ENCODE results near the gene TAF8. TPM values are rescaled to one million over a fixed set of nuclear protein-coding genes. Genes with fewer than 3 reads are reported as not detected.
"Not testable (repeated sequence)": the region's sequence is repeated elsewhere in the genome, so short reads cannot be mapped to it uniquely, and the experiment has no call there.

The TAF8 gene, protein sequence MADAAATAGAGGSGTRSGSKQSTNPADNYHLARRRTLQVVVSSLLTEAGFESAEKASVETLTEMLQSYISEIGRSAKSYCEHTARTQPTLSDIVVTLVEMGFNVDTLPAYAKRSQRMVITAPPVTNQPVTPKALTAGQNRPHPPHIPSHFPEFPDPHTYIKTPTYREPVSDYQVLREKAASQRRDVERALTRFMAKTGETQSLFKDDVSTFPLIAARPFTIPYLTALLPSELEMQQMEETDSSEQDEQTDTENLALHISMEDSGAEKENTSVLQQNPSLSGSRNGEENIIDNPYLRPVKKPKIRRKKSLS
- total RNA-seq (2014; rRNA removed; shearing (Covaris generic)) = 14.5 and 20.4 TPM in 2 replicates

DNA sequence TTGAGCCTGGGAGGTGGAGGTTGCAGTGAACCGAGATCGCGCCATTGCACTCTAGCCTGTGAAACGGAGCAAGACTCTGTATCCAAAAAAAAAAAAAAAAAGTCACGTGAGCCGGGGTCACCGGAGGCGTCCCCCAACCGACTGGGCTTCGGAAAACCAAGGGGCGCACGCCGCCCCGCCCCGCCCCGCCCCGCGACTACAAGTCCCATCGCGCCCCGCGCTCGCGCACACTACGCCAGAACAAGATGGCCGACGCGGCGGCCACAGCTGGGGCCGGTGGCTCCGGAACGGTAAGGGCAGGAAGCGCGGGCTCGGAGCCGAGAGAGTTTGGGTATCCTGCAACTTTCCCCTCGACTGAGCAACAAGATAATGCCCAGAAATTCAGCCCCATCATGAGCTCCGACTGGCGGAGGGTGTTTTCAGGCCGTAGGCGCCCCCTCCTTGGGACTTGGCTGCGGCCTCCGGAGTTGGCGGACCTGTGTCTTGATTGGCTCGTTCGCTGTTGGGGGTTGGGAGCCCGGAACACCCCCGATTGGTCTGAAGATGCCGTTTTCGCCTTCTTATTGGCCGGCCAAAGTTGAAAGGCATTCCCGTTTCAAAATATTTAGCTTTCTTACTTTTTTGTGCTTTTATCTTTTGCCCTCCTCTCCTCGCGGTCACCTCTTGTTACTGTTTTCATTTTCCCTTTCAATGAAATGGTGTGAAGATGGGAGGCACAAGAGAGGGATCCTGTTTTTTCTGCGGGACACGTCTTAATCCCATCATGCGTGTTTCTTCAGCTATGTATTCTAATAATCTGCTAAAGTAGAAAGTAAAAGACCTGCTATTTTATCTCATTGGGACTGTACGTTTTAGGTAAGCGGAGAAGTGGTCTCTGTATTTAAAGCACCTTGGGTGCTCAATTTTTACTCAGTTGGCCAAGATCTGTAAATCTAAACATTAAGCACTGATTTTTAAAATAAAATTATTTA, at the start of gene TAF8:
Gene TAF8 (plus strand): TSS at position 228 of the 971 bp plus-strand sequence. CDS start 18 bp downstream, at position 246.
- peak; percentile 84 for DNase-seq (ENCODE audit: low spot score)

DNA sequence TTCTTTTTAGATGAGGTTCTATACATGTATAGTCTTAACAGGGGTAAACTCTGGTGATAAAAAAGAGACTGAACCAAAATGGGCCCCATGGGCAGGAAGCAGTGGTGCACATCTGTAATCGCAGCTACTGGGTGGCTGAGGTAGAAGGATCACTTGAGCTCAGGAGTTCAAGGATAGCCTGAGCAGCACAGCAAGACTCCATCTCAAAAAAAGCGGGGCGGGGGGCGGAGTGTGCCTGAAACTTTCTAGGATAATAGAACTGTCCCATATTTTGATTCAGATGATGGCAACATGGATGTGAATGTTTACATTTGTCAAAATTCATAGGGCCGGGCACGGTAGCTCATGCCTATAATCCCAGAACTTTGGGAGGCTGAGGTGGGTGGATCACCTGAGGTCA, 48.8 kb upstream of the TAF8 start:
- no peak for DNase-seq (ENCODE audit: low spot score)

DNA sequence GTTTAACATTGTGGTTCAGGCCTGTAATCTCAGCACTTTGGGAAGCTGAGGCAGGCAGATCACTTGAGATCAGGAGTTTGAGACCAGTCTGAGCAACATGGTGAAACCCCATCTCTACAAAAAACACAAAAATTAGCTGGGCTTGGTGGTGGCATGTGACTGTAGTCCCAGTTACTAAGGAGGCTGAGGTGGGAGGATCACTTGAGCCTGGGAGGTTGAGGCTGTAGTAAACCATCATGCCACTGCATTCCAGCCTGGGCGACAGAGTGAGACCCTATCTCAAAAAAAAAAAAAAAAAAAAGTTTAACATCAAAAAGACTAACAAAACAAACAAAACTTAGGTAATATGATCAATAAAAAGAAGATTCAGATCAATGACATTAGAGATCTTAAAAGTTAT, 46.7 kb upstream of the TAF8 start:
- not testable (repeated sequence) for DNase-seq (ENCODE audit: low spot score)

GRCh38 chr6:42007286-42008137, 42.8 kb upstream of the TAF8 start:
- no peak for DNase-seq (ENCODE audit: low spot score)

DNA sequence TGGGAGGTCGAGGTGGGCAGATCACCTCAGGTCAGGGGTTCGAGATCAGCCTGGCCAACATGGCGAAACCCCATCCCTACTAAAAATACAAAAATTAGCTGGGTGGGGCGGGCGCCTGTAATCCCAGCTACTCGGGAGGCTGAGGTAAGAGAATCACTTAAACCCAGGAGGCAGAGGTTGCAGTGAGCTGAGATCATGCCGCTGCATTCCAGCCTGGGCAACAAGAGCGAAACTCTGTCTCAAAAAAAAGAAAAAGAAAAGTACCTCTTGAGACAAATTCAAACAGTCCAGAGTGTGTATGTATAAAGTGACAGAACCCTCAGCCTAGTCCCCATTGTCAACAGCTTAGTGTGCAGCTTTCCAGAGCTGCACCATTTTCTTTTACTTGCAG, 42.2 kb upstream of the TAF8 start:
- DNase-seq (ENCODE audit: low spot score) = not testable (repeated sequence)

DNA sequence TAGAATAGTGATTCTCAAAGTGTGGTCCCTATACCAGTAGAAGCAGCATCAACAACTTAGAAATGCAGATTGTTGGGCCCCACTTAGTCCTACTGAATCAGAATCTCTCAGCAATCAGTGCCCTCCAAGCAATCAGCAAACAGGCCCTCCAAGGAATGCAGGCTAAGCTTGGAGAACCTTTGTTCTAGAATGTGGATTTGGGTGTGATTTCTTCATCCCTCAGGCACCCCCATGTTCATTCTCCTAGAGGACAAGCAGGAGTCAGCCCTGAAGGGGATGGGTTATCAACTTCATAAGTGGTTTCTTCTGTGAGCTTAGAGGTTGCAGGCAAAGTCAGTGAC, 40.5 kb upstream of the TAF8 start:
- DNase-seq (ENCODE audit: low spot score) = no peak

DNA sequence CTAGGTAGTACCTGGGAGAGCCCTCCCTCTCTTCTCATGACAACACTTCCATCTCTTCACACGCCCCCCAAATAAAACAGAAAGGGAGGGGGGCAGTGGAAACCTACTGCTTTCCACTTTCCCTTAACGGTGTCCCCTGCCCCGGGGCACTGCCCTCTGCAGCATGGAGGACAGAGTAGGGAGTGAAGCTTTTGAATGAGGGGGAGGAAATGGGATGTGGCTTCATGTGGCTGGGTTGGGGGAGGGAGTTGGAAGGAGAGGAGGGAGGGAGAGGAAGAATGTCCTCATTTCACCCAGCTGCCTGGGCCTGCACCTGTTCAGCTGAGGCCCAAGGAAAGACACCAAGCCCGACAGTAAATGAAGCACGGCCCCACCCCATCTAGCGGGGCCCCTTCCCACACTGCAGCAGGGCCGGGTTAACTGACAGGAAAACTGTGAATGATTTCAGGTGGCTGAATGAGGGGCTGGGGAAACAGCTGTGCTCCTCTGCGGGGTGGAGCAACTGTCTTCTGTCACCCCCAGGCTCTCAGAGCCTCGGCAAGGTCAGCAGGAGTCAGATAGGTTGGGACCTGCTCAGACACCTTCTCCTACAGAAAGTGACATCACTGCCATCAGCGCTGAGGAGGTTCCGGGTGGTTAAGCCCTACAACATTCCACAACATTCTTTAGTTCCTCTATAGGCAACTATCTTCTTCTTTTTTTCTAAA, 40.0 kb upstream of the TAF8 start:
- DNase-seq (ENCODE audit: low spot score) = peak; percentile 20

DNA sequence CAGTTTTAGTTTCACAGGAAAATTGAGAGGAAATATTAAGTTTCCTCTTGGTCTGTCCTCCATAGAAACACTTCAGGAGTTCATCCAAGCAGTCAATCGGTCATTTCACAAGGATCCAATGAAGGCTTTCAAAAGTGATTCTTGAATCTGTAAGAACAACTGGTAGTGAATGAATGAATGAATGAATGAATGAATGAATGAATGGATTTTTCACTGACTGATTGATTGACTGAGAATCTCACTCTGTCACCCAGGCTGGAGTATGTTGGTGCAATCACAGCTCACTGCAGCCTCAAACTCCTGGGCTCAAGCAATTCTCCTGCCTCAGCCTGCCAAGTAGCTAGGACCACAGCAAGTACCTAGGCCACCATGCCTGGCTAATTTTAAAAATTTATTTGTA, 39.4 kb upstream of the TAF8 start:
- DNase-seq (ENCODE audit: low spot score) = no peak

DNA sequence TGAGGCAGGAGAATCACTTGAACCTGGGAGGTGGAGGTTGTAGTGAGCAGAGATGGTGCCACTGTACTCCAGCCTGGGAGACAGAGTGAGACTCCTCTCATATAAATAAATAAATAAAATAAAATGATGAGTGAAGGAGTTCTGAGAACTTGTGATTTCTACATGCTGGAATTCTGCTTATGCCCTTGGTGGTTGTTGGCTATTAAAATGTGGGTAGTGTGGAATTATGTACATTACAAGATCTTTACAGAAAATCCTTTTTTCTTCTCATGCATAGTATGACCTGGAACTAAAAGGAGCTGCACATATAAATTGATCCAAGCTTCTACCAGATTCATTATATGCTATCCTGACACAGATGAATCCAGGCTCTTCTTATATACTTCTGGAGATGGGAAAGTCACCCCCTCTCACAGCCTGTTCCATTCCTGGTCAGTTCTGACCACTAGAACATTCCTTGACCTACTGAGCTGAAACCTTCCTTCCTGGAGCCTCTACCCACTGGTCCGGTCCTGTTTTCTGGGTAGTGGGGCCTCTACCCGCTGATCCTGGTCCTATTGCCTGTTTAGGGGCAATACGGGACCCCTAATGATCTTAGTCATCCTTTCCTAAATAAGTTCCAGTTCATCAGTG, 37.7 kb upstream of the TAF8 start:
- no peak for DNase-seq (ENCODE audit: low spot score)

DNA sequence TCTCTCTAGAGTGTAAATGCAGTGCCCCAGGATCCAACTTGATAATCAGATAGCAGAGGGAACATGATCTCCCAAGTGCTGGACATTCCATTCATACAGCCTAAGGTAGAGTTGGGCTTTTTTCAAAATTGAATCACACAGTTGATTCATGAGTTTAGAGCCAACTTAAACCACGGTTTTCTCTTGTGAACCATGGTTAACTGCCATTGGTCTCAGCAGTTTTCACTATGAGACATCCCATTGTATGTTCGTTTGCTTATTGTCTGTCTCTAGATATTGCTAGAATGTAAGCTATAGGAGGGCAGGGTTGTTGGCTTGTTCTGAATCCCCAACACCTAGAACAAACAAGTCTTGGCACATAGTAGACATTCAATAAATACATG, 37.2 kb upstream of the TAF8 start:
- no peak for DNase-seq (ENCODE audit: low spot score)

- DNase-seq (ENCODE audit: low spot score) = peak; percentile 86
These were observed 33.2 kb upstream of the TAF8 start for GRCh38 chr6:42017021-42017643.

DNA sequence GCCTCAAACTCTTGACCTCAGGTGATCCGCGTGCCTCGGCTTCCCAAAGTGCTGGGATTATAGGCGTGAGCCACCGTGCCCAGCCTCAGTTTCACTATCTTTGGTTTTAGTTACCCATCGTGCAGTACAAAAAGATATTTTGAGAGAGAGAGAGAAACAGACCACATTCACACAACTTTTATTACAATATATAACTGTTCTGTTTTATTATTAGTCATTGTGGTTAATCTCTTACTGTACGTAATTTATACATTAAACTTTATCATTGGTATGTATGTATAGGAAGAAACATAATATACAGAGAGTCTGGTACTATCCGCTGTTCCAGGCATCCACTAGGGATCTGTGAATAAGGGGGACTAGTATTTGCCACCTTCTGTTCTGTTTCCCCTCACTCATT, 29.4 kb upstream of the TAF8 start:
- no peak for DNase-seq (ENCODE audit: low spot score)

DNA sequence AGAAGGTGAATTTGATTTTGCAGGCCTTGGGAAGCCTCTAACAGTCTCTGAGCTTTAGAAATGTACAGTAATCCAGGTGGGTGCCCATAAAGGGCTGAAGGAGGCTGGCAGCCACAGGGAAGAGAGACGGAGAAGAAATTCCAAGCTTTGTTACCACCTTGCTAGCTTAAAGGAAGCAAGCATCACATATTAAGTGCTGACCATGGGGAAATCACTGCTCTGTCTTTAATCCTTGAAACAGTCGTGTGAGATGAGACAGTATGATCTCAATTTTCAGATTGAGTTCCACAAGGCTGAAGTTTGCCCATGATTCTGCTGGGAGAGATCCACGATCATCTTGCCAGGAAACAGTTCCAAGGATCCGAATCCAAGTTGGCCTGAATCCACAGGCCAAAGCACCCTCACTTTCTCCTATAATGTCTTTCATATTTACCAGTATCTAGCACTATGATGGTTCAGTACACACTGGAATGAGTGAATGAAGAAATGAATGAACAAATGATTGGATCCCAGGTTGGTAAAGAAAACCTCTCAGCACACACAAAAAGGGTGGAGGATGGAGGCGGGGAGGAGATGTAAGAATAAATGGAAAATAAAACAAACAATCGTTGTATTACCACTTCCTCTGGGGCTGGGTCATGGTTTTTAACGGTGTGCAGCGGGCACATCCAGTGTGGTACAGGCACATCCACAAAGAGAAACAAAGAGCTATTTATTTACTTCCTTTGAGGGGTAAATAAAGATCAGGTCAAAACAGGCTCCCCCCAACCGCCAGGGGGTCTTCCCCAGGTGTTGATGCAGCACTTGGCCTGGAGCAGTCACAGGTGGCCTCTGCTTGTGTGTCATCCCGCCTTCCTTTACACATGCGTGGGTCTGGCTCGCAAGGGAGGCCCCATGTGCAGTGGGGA, 28.2 kb upstream of the TAF8 start:
- DNase-seq (ENCODE audit: low spot score) = no peak

- no peak for DNase-seq (ENCODE audit: low spot score)
These were observed 27.5 kb upstream of the TAF8 start for GRCh38 chr6:42022755-42023384.

GRCh38 chr6:42025066-42025844, 25.1 kb upstream of the TAF8 start:
- DNase-seq (ENCODE audit: low spot score) = no peak

DNA sequence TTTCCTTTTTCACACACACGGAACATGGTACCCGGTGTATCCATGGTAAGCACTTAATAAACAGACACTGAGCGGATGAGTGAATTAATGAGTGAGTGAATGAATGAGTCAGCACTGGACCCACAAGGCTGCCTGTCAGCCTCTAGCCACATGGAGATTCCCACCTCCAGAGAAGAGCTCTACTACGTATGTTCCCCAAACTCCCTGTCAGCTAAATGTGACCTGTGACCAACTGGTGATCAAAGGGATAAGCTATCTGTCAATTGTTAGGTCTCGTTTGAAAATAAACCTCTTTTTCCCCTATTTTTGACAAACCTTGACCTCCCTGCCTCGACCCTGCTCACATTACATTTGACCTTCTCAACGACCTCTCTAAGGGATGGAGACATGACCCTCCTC, 24.5 kb upstream of the TAF8 start:
- no peak for DNase-seq (ENCODE audit: low spot score)

DNA sequence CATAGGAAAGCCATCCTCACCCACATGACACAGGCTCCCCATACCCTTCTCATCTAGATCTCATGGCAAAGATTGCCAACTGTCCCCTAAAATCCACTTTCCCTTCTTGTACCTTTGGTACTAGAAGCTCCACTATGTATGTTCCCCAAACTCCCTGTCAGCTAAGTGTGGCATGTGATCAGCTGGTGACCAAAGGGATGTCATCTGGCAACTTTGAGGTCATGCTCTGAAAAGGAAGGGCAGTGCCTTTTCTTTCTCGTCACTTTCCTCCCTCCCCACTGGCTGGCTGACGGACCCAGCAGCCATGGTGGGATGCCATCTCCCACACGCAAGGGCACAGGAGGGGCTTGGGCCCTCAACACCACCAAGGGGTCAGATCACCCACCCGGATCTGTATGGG, 23.8 kb upstream of the TAF8 start:
- no peak for DNase-seq (ENCODE audit: low spot score)
